Keratinocyte (primary cell): Measurements from ENCODE around the gene UGT8. TPM values are rescaled to one million over a fixed set of nuclear protein-coding genes. Genes with fewer than 3 reads are reported as not detected.

Experiments
- DNase-seq: peaks from one replicate; pipeline ENCODE4 v3.0.0-alpha.2; 2011; ENCODE audit warnings: low read depth, missing footprints, low spot score
- FAIRE-seq: peaks from 2 replicates; lab custom pipeline; 2011; peaks lifted over from hg19 to GRCh38; lab: Jason Lieb, UNC
- H2AFZ ChIP-seq: 2 replicates; pipeline ENCODE4 v1.6.0; 2012; ENCODE audit warnings: low read length, control low read depth, inconsistent platforms; ENCODE audit not compliant: control insufficient read depth
- H3K27ac ChIP-seq: 2 replicates; pipeline ENCODE4 v1.5.1; 2011; ENCODE audit warnings: low read length; ENCODE audit not compliant: control insufficient read depth, insufficient read depth
- H3K27me3 ChIP-seq: 3 replicates; pipeline ENCODE4 v1.6.0; 2011; ENCODE audit warnings: low read length; ENCODE audit not compliant: control insufficient read depth, insufficient read depth; ENCODE audit errors: extremely low read depth
- H3K36me3 ChIP-seq, 2 experiments: 2 replicates in 1 of 2; 3 replicates in 1 of 2; pipeline ENCODE4 v1.5.1; 2011; ENCODE audit warnings: low read length in 2 of 2, mild to moderate bottlenecking in 1 of 2; ENCODE audit not compliant: control insufficient read depth in 2 of 2, insufficient read depth in 2 of 2; ENCODE audit errors: extremely low read depth in 1 of 2
- H3K4me1 ChIP-seq: 3 replicates; pipeline ENCODE4 v1.5.1; 2011; ENCODE audit warnings: low read length; ENCODE audit not compliant: control insufficient read depth, insufficient read depth; ENCODE audit errors: extremely low read depth
- H3K4me2 ChIP-seq: 3 replicates; pipeline ENCODE4 v1.6.0; 2011; ENCODE audit warnings: low read depth, low read length; ENCODE audit not compliant: control insufficient read depth, insufficient read depth; ENCODE audit errors: extremely low read depth
- H3K4me3 ChIP-seq, 3 experiments: fragments of 200-600 bp in 1 of 3; sonication (generic) in 1 of 3; 2 replicates in 2 of 3; 3 replicates in 1 of 3; pipeline ENCODE4 v1.5.1; 2011 to 2016; ENCODE audit warnings: low read length in 3 of 3, mild to moderate bottlenecking in 3 of 3, control low read depth in 2 of 3, inconsistent platforms in 1 of 3, low read depth in 1 of 3, mixed read lengths in 1 of 3, mixed run types in 1 of 3, moderate library complexity in 1 of 3; ENCODE audit not compliant: control insufficient read depth in 2 of 3, insufficient read depth in 2 of 3; ENCODE audit errors: extremely low read depth in 1 of 3
- H3K79me2 ChIP-seq: 2 replicates; pipeline ENCODE4 v1.6.0; 2012; ENCODE audit warnings: low read length; ENCODE audit not compliant: control insufficient read depth, insufficient read depth
- H3K9ac ChIP-seq: 3 replicates; pipeline ENCODE4 v1.6.0; 2011; ENCODE audit warnings: low read length; ENCODE audit not compliant: control insufficient read depth, insufficient read depth; ENCODE audit errors: extremely low read depth
- H3K9me1 ChIP-seq: 3 replicates; pipeline ENCODE4 v1.6.0; 2011; ENCODE audit warnings: low read length; ENCODE audit not compliant: control insufficient read depth, insufficient read depth; ENCODE audit errors: extremely low read depth
- H3K9me3 ChIP-seq: 2 replicates; pipeline ENCODE4 v1.5.1; 2012; ENCODE audit warnings: low read depth, low read length; ENCODE audit not compliant: control insufficient read depth
- H4K20me1 ChIP-seq: 3 replicates; pipeline ENCODE4 v1.6.0; 2011; ENCODE audit warnings: low read length; ENCODE audit not compliant: control insufficient read depth, insufficient read depth; ENCODE audit errors: extremely low read depth
- EZH2 ChIP-seq: IDR thresholded peaks from one replicate; pipeline ENCODE4 v1.6.1; 2012; ENCODE audit warnings: inconsistent platforms, mild to moderate bottlenecking, low read length, moderate library complexity
- dilution Hi-C: fragments of 300-500 bp; cut with MboI; formaldehyde crosslinking; loops from one replicate; pipeline ENCODE4 v1.7.0; 2020; ENCODE audit warnings: low sequenced_read_pairs; ENCODE audit not compliant: extremely low pct_ligation_motif_present
- polyA plus RNA-seq, 5 experiments: library from polyadenylated mRNA; depleted of rRNA in 3 of 5; stranded (reverse) in 3 of 5; stranded (forward) in 1 of 5; unstranded in 1 of 5; fragments of >200 nt; gene quantifications; 1 replicate in 1 of 5; 2 replicates in 3 of 5; 3 replicates in 1 of 5; pipeline versions ENCODE4 v1.2.1 to v1.2.3, GENCODE V29; 2011 to 2012; ENCODE audit warnings: missing spikeins in 2 of 5, low read depth in 1 of 5, low replicate concordance in 1 of 5
- TF ChIP-seq, protein P1 (sequence below), 3 experiments: IDR thresholded peaks in 1 of 3; conservative IDR thresholded peaks in 1 of 3; optimal IDR thresholded peaks in 1 of 3; 2 replicates in 2 of 3; 3 replicates in 1 of 3; pipeline versions ENCODE3 to v1.5.1; 2011; ENCODE audit warnings: low read length in 3 of 3, mild to moderate bottlenecking in 3 of 3, moderate library complexity in 2 of 3, control low read depth in 1 of 3, inconsistent platforms in 1 of 3; ENCODE audit not compliant: insufficient read depth in 2 of 3; ENCODE audit errors: extremely low read depth in 1 of 3

The UGT8 gene
- polyA plus RNA-seq, 1 donor (not counting 4 experiments of a cell fraction or from before 2014, with no cell fraction given), result 1.7 TPM

DNA sequence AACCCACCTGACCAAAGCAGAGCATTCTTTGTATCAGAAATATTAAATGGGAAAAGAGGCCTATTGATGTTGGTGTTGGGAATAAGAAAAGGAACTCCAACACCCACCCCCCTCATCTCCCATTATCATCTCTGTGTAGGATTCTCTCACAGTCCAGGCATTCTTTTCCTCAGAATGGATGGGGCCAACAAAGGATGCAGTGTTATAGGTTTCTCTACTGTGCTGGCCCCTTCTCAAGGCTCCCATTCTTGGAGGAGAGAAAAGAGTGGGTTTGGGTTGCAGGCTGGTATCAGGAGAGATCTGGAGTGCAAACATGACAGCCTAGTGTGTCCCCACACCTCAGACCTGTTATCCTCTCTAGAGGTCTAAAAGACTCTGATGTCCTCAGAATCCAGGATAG, 59.6 kb downstream of the UGT8 start:
- Histone ChIP-seq H3K4me3 (no peak overlapping the region), H3K36me3 (no peaks in the 10 kb centered on the region), H2AFZ (no peak overlapping the region), H4K20me1 (no peaks in the 10 kb centered on the region), H3K4me1 (no peaks in the 10 kb centered on the region), H3K9ac (no peak overlapping the region), H3K79me2 (no peaks in the 10 kb centered on the region), H3K9me3 (no peaks in the 10 kb centered on the region), H3K27me3 (no peaks in the 10 kb centered on the region), H3K4me2 (no peak overlapping the region), H3K9me1 (no peaks in the 10 kb centered on the region), H3K27ac (no peak overlapping the region)
- DNase-seq (no peak), FAIRE-seq (no peak)
- dilution Hi-C loops, result no loop called here
- no peak for TF ChIP-seq EZH2
- TF ChIP-seq, protein P1, sequence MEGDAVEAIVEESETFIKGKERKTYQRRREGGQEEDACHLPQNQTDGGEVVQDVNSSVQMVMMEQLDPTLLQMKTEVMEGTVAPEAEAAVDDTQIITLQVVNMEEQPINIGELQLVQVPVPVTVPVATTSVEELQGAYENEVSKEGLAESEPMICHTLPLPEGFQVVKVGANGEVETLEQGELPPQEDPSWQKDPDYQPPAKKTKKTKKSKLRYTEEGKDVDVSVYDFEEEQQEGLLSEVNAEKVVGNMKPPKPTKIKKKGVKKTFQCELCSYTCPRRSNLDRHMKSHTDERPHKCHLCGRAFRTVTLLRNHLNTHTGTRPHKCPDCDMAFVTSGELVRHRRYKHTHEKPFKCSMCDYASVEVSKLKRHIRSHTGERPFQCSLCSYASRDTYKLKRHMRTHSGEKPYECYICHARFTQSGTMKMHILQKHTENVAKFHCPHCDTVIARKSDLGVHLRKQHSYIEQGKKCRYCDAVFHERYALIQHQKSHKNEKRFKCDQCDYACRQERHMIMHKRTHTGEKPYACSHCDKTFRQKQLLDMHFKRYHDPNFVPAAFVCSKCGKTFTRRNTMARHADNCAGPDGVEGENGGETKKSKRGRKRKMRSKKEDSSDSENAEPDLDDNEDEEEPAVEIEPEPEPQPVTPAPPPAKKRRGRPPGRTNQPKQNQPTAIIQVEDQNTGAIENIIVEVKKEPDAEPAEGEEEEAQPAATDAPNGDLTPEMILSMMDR (optimal IDR thresholded peaks at IDR 0.05 in 1 of 3, IDR thresholded peaks at IDR 0.05 in 1 of 3, conservative IDR thresholded peaks at IDR 0.05 in 1 of 3; ENCODE audit: extremely low read depth in 1 of 3, insufficient read depth in 2 of 3, low read length in 3 of 3), result no peak

GRCh38 chr4:114658776-114659175, 60.2 kb downstream of the UGT8 start:
- DNase-seq, result no peak
- H3K79me2 ChIP-seq, result no peaks in the 10 kb centered on the region
- no peaks in the 10 kb centered on the region for H3K4me1 ChIP-seq
- H3K9me3 ChIP-seq, result no peaks in the 10 kb centered on the region
- H3K9me1 ChIP-seq, result no peaks in the 10 kb centered on the region
- TF ChIP-seq, protein P1 (optimal IDR thresholded peaks at IDR 0.05 in 1 of 3, IDR thresholded peaks at IDR 0.05 in 1 of 3, conservative IDR thresholded peaks at IDR 0.05 in 1 of 3; ENCODE audit: extremely low read depth in 1 of 3, insufficient read depth in 2 of 3, low read length in 3 of 3), result no peak
- no peak for TF ChIP-seq EZH2
- dilution Hi-C loops, result no loop called here
- H3K27me3 ChIP-seq, result no peaks in the 10 kb centered on the region
- no peak overlapping the region for H3K9ac ChIP-seq
- H3K27ac ChIP-seq, result no peak overlapping the region
- FAIRE-seq, result no peak
- no peaks in the 10 kb centered on the region for H4K20me1 ChIP-seq
- H3K4me2 ChIP-seq, result no peak overlapping the region
- no peak overlapping the region for H3K4me3 ChIP-seq
- H3K36me3 ChIP-seq, result no peaks in the 10 kb centered on the region
- H2AFZ ChIP-seq, result no peak overlapping the region
